ENCODE measurements around the gene TLX2. TPM values are rescaled to one million over a fixed set of nuclear protein-coding genes. Genes with fewer than 3 reads are reported as not detected.
A peak's percentile ranks its signal among the peaks of the same experiment; 100 is the strongest.

TLX2 gene
- total RNA-seq, 1 donor, result 0.36 TPM

- Histone ChIP-seq H4K20me1 (ENCODE audit: insufficient read depth, low read length) (no peaks in the 10 kb centered on the region), H3K27me3 (ENCODE audit: insufficient read depth, low read length) (no peaks in the 10 kb centered on the region), H3K9me3 (ENCODE audit: low read depth, low read length) (no peaks in the 10 kb centered on the region), H3K27ac (ENCODE audit: low read depth, low read length) (peak overlapping the region; percentile 68), H3K36me3 (ENCODE audit: insufficient read depth, low read length) (peaks cover 57% of the 10 kb centered on the region), H3K79me2 (ENCODE audit: insufficient read depth, low read length) (peaks cover 80% of the 10 kb centered on the region), H2AFZ (ENCODE audit: low read length) (peak overlapping the region; percentile 45), H3K4me3 (ENCODE audit: insufficient read depth, low read length) (peak overlapping the region; percentile 76), H3K4me1 (ENCODE audit: insufficient read depth, low read length) (peaks cover 51% of the 10 kb centered on the region), H3K4me2 (ENCODE audit: insufficient read depth, low read length) (peak overlapping the region; percentile 91)
- no peak for TF ChIP-seq CTCF (IDR thresholded peaks at IDR 0.05; ENCODE audit: extremely low read depth, low read depth, low read length)
- DNase-seq (ENCODE audit: insufficient read length, low spot score, missing footprints), result peak; percentile 95
Measured at GRCh38 chr2:74548900-74549826, 34.9 kb downstream of the TLX2 start.

- peak overlapping the region; percentile 91 for H3K4me2 ChIP-seq (ENCODE audit: insufficient read depth, low read length)
- H3K36me3 ChIP-seq (ENCODE audit: insufficient read depth, low read length), result peaks cover 53% of the 10 kb centered on the region
- peak; percentile 88 for DNase-seq (ENCODE audit: insufficient read length, low spot score, missing footprints)
- peak overlapping the region; percentile 40 for H3K27ac ChIP-seq (ENCODE audit: low read depth, low read length)
- H3K4me3 ChIP-seq (ENCODE audit: insufficient read depth, low read length), result peak overlapping the region; percentile 76
- H4K20me1 ChIP-seq (ENCODE audit: insufficient read depth, low read length), result no peaks in the 10 kb centered on the region
- peaks cover 84% of the 10 kb centered on the region for H3K79me2 ChIP-seq (ENCODE audit: insufficient read depth, low read length)
- no peaks in the 10 kb centered on the region for H3K27me3 ChIP-seq (ENCODE audit: insufficient read depth, low read length)
- H3K4me1 ChIP-seq (ENCODE audit: insufficient read depth, low read length), result peaks cover 51% of the 10 kb centered on the region
- no peak overlapping the region for H2AFZ ChIP-seq (ENCODE audit: low read length)
- no peak for TF ChIP-seq CTCF (IDR thresholded peaks at IDR 0.05; ENCODE audit: extremely low read depth, low read depth, low read length)
- H3K9me3 ChIP-seq (ENCODE audit: low read depth, low read length), result no peaks in the 10 kb centered on the region
Measured at GRCh38 chr2:74550231-74550630, 36.0 kb downstream of the TLX2 start.

GRCh38 chr2:74551530-74551929, 37.3 kb downstream of the TLX2 start:
- H3K79me2 ChIP-seq (ENCODE audit: insufficient read depth, low read length), result peaks cover 85% of the 10 kb centered on the region
- H3K36me3 ChIP-seq (ENCODE audit: insufficient read depth, low read length), result peaks cover 54% of the 10 kb centered on the region
- peak overlapping the region; percentile 93 for H3K4me3 ChIP-seq (ENCODE audit: insufficient read depth, low read length)
- TF ChIP-seq CTCF (IDR thresholded peaks at IDR 0.05; ENCODE audit: extremely low read depth, low read depth, low read length), result no peak
- no peaks in the 10 kb centered on the region for H3K9me3 ChIP-seq (ENCODE audit: low read depth, low read length)
- no peaks in the 10 kb centered on the region for H3K27me3 ChIP-seq (ENCODE audit: insufficient read depth, low read length)
- peaks cover 3% of the 10 kb centered on the region for H4K20me1 ChIP-seq (ENCODE audit: insufficient read depth, low read length)
- H3K27ac ChIP-seq (ENCODE audit: low read depth, low read length), result peak overlapping the region; percentile 93
- DNase-seq (ENCODE audit: insufficient read length, low spot score, missing footprints), result no peak
- H3K4me2 ChIP-seq (ENCODE audit: insufficient read depth, low read length), result peak overlapping the region; percentile 91
- peaks cover 60% of the 10 kb centered on the region for H3K4me1 ChIP-seq (ENCODE audit: insufficient read depth, low read length)
- no peak overlapping the region for H2AFZ ChIP-seq (ENCODE audit: low read length)

All from osteoblast (primary cell).